GM12878 (cell line): ENCODE results near the gene RBM15.

Experiments used
- BACH1 ChIP-seq: fragments of 450-650 bp; IDR thresholded peaks from 2 replicates; pipeline ENCODE4 v1.6.1; 2017; ENCODE audit warnings: mild to moderate bottlenecking, borderline replicate concordance
- CHD4 ChIP-seq: fragments of 200-600 bp; sonication (generic); IDR thresholded peaks from 2 replicates; pipeline ENCODE4 v1.6.1; 2016; ENCODE audit warnings: mild to moderate bottlenecking
- CTCF ChIP-seq, 3 experiments: IDR thresholded peaks in 2 of 3; conservative IDR thresholded peaks in 1 of 3; 2 replicates each; pipeline ENCODE4 v1.5.1; 2011; ENCODE audit warnings: low read depth in 3 of 3, low read length in 3 of 3, mild to moderate bottlenecking in 3 of 3, control low read depth in 2 of 3, moderate library complexity in 2 of 3, inconsistent platforms in 1 of 3, mixed read lengths in 1 of 3; ENCODE audit not compliant: control insufficient read depth in 2 of 3, insufficient read depth in 1 of 3; ENCODE audit errors: extremely low read depth in 1 of 3
- EP300 ChIP-seq, 2 experiments: fragments of 150-350 bp in 1 of 2; IDR thresholded peaks; 2 replicates each; pipeline ENCODE4 v1.6.1; 2011 to 2012; ENCODE audit warnings: low read depth in 2 of 2, low read length in 2 of 2, borderline replicate concordance in 1 of 2, improper control_type of control experiment in 1 of 2, inconsistent platforms in 1 of 2; ENCODE audit not compliant: control insufficient read depth in 1 of 2
- MTA2 ChIP-seq: fragments of 450-650 bp; IDR thresholded peaks from 2 replicates; pipeline ENCODE4 v1.6.1; 2016; ENCODE audit warnings: low read depth, mild to moderate bottlenecking, moderate library complexity
- NFYB ChIP-seq: IDR thresholded peaks from 2 replicates; pipeline ENCODE4 v1.6.1; 2011; ENCODE audit warnings: low read depth, mild to moderate bottlenecking, low read length, improper control_type of control experiment, moderate library complexity; ENCODE audit not compliant: insufficient read depth
- PBX3 ChIP-seq: IDR thresholded peaks from 2 replicates; pipeline ENCODE4 v1.6.1; 2011; ENCODE audit warnings: mild to moderate bottlenecking, low read depth, low read length, moderate library complexity; ENCODE audit not compliant: insufficient replicate concordance
- POLR2A ChIP-seq: IDR thresholded peaks from 2 replicates; pipeline ENCODE4 v1.6.1; 2011; ENCODE audit warnings: low read depth, mild to moderate bottlenecking, low read length
- RELA ChIP-seq: fragments of 450-650 bp; IDR thresholded peaks from 2 replicates; pipeline ENCODE4 v1.8.0; 2014; ENCODE audit warnings: borderline replicate concordance; ENCODE audit not compliant: partially characterized antibody
- RUNX3 ChIP-seq: IDR thresholded peaks from 2 replicates; pipeline ENCODE4 v1.6.1; 2012; ENCODE audit warnings: low read length, inconsistent platforms
- SRF ChIP-seq, 2 experiments: IDR thresholded peaks; 2 replicates each; pipeline ENCODE4 v1.6.1; 2011; ENCODE audit warnings: low read depth in 2 of 2, low read length in 2 of 2, mild to moderate bottlenecking in 1 of 2, moderate library complexity in 1 of 2
- ZNF274 ChIP-seq: IDR thresholded peaks from one replicate; pipeline ENCODE4 v1.8.0; 2011; ENCODE audit not compliant: insufficient read length, insufficient read depth
- ZSCAN29 ChIP-seq: fragments of 450-650 bp; IDR thresholded peaks from 2 replicates; pipeline ENCODE4 v1.6.1; 2017; ENCODE audit warnings: mild to moderate bottlenecking, moderate library complexity
- ZZZ3 ChIP-seq: IDR thresholded peaks from 2 replicates; pipeline ENCODE4 v1.6.1; 2011; ENCODE audit warnings: low read depth; ENCODE audit not compliant: control insufficient read depth, insufficient read length

- TF ChIP-seq CTCF (IDR thresholded peaks at IDR 0.05 in 2 of 3, conservative IDR thresholded peaks at IDR 0.05 in 1 of 3; ENCODE audit: control insufficient read depth in 2 of 3, extremely low read depth in 1 of 3, insufficient read depth in 1 of 3, low read depth in 3 of 3, low read length in 3 of 3): no peak
- no peak for TF ChIP-seq EP300 (IDR thresholded peaks at IDR 0.05; ENCODE audit: borderline replicate concordance in 1 of 2, control insufficient read depth in 1 of 2, low read depth in 2 of 2, low read length in 2 of 2)
- TF ChIP-seq NFYB: no peak
- no peak for TF ChIP-seq MTA2
- no peak for TF ChIP-seq RUNX3
- no peak for TF ChIP-seq BACH1
- TF ChIP-seq ZZZ3: no peak
- TF ChIP-seq CHD4: no peak
- no peak for TF ChIP-seq PBX3
- no peak for TF ChIP-seq ZNF274
- no peak for TF ChIP-seq ZSCAN29
- no peak for TF ChIP-seq SRF (IDR thresholded peaks at IDR 0.05; ENCODE audit: low read depth in 2 of 2, low read length in 2 of 2)
- TF ChIP-seq RELA: no peak
- no peak for TF ChIP-seq POLR2A
Observed at GRCh38 chr1:110340207-110340468, 961 bp downstream of the RBM15 start.
